ENCODE data around the gene ATP13A4.

- no peak for TF ChIP-seq CTCF (optimal IDR thresholded peaks at IDR 0.05 in 1 of 3, IDR thresholded peaks at IDR 0.05 in 1 of 3, conservative IDR thresholded peaks at IDR 0.05 in 1 of 3; ENCODE audit: extremely low read depth in 1 of 3, insufficient read depth in 2 of 3, low read length in 3 of 3)
- TF ChIP-seq EZH2 (IDR thresholded peaks at IDR 0.05; ENCODE audit: low read length) = no peak
Measured at GRCh38 chr3:193387596-193387995, 167.1 kb downstream of the ATP13A4 start.

Measured in keratinocyte (primary cell).